ENCODE measurements around the gene PPIL4. TPM values are rescaled to one million over a fixed set of nuclear protein-coding genes. Genes with fewer than 3 reads are reported as not detected.

The PPIL4 gene
- total and polyA plus RNA-seq, 2 donors (not counting 3 experiments of a cell fraction or from before 2014, with no cell fraction given), result 2.2 to 27.8 TPM

DNA sequence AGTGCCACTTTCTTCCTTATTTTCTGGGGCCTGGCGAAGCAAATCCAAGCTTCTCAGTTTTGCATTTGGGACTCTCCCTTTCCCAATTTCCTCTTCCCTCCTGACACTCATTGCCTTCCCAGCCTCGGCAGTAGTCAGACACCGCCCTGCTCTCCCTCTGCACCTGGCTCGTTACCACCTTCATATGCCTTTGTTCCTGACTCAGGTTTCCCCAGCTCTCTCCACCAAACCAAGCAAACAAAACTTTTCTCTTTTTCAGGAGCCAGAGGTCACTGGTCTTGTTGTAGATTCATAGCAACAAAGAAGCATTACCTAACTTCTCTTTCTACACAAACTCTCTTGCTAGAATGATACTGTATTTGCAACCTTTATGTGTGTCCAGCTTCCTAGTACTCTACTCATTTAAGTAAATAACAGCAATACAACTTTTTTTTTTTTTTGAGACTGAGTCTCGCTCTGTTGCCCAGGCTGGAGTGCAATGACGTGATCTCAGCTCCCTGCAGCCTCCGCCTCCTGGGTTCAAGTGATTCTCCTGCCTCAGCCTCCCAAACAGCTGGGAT lies 52.0 kb downstream of the PPIL4 start:
- H3K27me3 ChIP-seq (ENCODE audit: control insufficient read depth in 2 of 2, insufficient read depth in 2 of 2, low read length in 2 of 2), result no peaks in the 10 kb centered on the region

More for the DNA sequence above, 52.0 kb downstream of the PPIL4 start:
- CTCF ChIA-PET, result interaction anchor here (1.2 kb wide), 1 partner anchor 465 kb away, joined by 3 read pairs; no protein-coding TSS in a partner anchor
- Histone ChIP-seq H3K4me3 (replicated peaks in 1 of 3; ENCODE audit: insufficient read depth in 1 of 3, low read depth in 1 of 3, low read length in 3 of 3) (no peak overlapping the region), H3K9ac (replicated peaks; ENCODE audit: extremely low read depth, insufficient read depth, low read length) (no peak overlapping the region), H3K79me2 (ENCODE audit: control insufficient read depth, insufficient read depth, low read length) (no peaks in the 10 kb centered on the region), H3K36me3 (ENCODE audit: control insufficient read depth in 2 of 2, extremely low read depth in 1 of 2, insufficient read depth in 2 of 2, low read length in 2 of 2) (no peaks in the 10 kb centered on the region), H4K20me1 (replicated peaks; ENCODE audit: control insufficient read depth, extremely low read depth, insufficient read depth, low read length) (no peaks in the 10 kb centered on the region), H3K9me3 (replicated peaks; ENCODE audit: control insufficient read depth, insufficient read depth, low read length) (no peaks in the 10 kb centered on the region), H3K4me1 (ENCODE audit: control insufficient read depth, extremely low read depth, insufficient read depth, low read length) (no peaks in the 10 kb centered on the region), H3K9me1 (replicated peaks; ENCODE audit: control insufficient read depth, extremely low read depth, insufficient read depth, low read length) (no peaks in the 10 kb centered on the region), H3K27ac (ENCODE audit: insufficient read depth, low read depth, low read length) (no peak overlapping the region), H3K4me2 (ENCODE audit: insufficient read depth, low read length) (no peak overlapping the region), H2AFZ (ENCODE audit: low read depth, low read length) (no peak overlapping the region)
- dilution Hi-C loops (cut with MboI; ENCODE audit: extremely low pct_ligation_motif_present, low sequenced_read_pairs) (no loop called here), intact Hi-C loops (cut with micrococcal nuclease) (no loop called here)
- no peak for TF ChIP-seq GATA2 (IDR thresholded peaks at IDR 0.05; ENCODE audit: insufficient read depth, insufficient read length, low read depth, low read length)
- TF ChIP-seq MYC (IDR thresholded peaks at IDR 0.05; ENCODE audit: low read depth, low read length), result no peak
- TF ChIP-seq POLR2AphosphoS5 (IDR thresholded peaks at IDR 0.05; ENCODE audit: insufficient read depth, low read depth, low read length), result no peak
- TF ChIP-seq, protein P1, sequence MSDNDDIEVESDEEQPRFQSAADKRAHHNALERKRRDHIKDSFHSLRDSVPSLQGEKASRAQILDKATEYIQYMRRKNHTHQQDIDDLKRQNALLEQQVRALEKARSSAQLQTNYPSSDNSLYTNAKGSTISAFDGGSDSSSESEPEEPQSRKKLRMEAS (IDR thresholded peaks at IDR 0.05; ENCODE audit: insufficient read depth, insufficient read length), result no peak
- TF ChIP-seq, protein P2, sequence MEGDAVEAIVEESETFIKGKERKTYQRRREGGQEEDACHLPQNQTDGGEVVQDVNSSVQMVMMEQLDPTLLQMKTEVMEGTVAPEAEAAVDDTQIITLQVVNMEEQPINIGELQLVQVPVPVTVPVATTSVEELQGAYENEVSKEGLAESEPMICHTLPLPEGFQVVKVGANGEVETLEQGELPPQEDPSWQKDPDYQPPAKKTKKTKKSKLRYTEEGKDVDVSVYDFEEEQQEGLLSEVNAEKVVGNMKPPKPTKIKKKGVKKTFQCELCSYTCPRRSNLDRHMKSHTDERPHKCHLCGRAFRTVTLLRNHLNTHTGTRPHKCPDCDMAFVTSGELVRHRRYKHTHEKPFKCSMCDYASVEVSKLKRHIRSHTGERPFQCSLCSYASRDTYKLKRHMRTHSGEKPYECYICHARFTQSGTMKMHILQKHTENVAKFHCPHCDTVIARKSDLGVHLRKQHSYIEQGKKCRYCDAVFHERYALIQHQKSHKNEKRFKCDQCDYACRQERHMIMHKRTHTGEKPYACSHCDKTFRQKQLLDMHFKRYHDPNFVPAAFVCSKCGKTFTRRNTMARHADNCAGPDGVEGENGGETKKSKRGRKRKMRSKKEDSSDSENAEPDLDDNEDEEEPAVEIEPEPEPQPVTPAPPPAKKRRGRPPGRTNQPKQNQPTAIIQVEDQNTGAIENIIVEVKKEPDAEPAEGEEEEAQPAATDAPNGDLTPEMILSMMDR (IDR thresholded peaks at IDR 0.05; ENCODE audit: extremely low read depth in 1 of 2, insufficient read depth in 1 of 2, low read depth in 1 of 2, low read length in 2 of 2), result no peak
- TF ChIP-seq FOS (IDR thresholded peaks at IDR 0.05; ENCODE audit: borderline replicate concordance, insufficient read depth, low read length), result no peak
- no peak for TF ChIP-seq POLR2A (IDR thresholded peaks at IDR 0.05; ENCODE audit: low read depth, low read length)
- no peak for TF ChIP-seq JUN (IDR thresholded peaks at IDR 0.05; ENCODE audit: borderline replicate concordance, insufficient read depth, insufficient read length, low read depth)
- no peak for TF ChIP-seq EZH2 (IDR thresholded peaks at IDR 0.05; ENCODE audit: borderline replicate concordance, low read depth, low read length, severe bottlenecking)
- DNase-seq (ENCODE audit: low read depth, low spot score) (no peak), FAIRE-seq (no peak)
- BruUV-seq (replicated peaks), result no TSS peak
- POLR2A ChIA-PET, result interaction anchor here (0.7 kb wide), 1 partner anchor 9 kb away, joined by 3 read pairs; no protein-coding TSS in a partner anchor
